Breast epithelium (tissue), 3 donors: ENCODE measurements around the gene P3H2.

ENCODE experiments used
- CTCF ChIP-seq, 3 donors: fragments of 450-650 bp; IDR thresholded peaks; one replicate each; pipeline ENCODE4 v1.5.1; 2016 to 2017; ENCODE audit warnings: antibody characterized with exemption in 3 of 3, mild to moderate bottlenecking in 3 of 3, moderate library complexity in 3 of 3
- POLR2A ChIP-seq: fragments of 450-650 bp; IDR thresholded peaks from one replicate; pipeline ENCODE4 v1.6.1; 2016; ENCODE audit warnings: antibody characterized with exemption, mild to moderate bottlenecking, moderate library complexity

GRCh38 chr3:189954733-189955665, 165.7 kb downstream of the P3H2 start:
- TF ChIP-seq POLR2A (no peak), CTCF (IDR thresholded peaks at IDR 0.05) (no peak)
